Skeletal muscle satellite cell (primary cell): ENCODE measurements around the gene RIC8B.

ENCODE experiments used
- H3K27me3 ChIP-seq: 2 replicates; pipeline ENCODE4 v1.7.0; 2013; ENCODE audit warnings: low read length; ENCODE audit not compliant: control insufficient read depth, insufficient read depth
- H3K36me3 ChIP-seq: 2 replicates; pipeline ENCODE4 v1.7.0; 2013; ENCODE audit warnings: mild to moderate bottlenecking, control low read depth, low read length; ENCODE audit not compliant: insufficient read depth
- H3K4me1 ChIP-seq: 2 replicates; pipeline ENCODE4 v1.7.0; 2013; ENCODE audit warnings: low read length; ENCODE audit not compliant: control insufficient read depth, insufficient read depth
- H3K4me2 ChIP-seq: 2 replicates; pipeline ENCODE4 v1.7.0; 2013; ENCODE audit warnings: mild to moderate bottlenecking, low read length
- H3K4me3 ChIP-seq: 2 replicates; pipeline ENCODE4 v1.7.0; 2013; ENCODE audit warnings: low read length
- H3K9ac ChIP-seq: 2 replicates; pipeline ENCODE4 v1.7.0; 2013; ENCODE audit warnings: mild to moderate bottlenecking, low read depth, low read length, moderate library complexity
- H3K9me3 ChIP-seq: replicated peaks from 2 replicates; pipeline ENCODE4 v1.7.0; 2013; ENCODE audit warnings: mild to moderate bottlenecking, control low read depth, low read length

RIC8B gene

DNA sequence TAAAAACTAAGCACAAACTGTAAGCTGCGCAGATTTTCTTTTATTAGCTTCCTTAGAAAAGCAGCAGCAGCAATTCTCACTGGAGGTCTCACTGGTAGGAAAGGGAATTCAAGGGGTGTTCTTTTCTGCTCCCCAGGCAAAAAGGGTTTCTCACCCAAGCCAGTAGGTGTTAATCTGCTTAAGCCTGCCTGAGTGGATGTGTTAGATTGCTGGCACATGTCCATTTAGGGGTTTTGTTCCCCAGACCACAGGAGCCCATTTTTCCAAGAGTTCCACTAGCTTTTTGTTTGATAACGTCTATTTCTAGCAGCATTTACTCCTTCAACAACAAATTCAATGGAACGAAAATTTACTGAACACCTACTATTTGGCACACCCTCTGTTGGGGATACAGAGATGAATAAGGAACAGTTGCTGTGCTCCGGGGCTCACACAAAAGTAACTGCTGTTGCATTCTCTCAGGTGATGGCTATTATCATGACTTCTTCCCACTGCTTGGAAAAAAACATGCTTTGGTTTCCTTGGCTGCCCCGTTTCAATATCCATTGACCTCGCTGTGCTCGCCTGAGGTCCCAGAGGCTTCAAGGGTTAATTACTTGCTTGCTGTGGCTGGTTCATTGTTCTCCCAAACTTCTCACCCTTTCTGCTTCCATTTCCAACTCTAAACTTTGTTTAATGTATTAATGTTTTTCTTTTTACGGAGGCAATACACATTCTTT lies 31.1 kb upstream of the RIC8B start:
- H3K9me3 ChIP-seq, result no peaks in the 10 kb centered on the region
- H3K4me1 ChIP-seq, result no peaks in the 10 kb centered on the region
- H3K27me3 ChIP-seq, result no peaks in the 10 kb centered on the region
- no peaks in the 10 kb centered on the region for H3K36me3 ChIP-seq
- H3K9ac ChIP-seq, result no peak overlapping the region
- H3K4me2 ChIP-seq, result no peak overlapping the region
- no peak overlapping the region for H3K4me3 ChIP-seq

DNA sequence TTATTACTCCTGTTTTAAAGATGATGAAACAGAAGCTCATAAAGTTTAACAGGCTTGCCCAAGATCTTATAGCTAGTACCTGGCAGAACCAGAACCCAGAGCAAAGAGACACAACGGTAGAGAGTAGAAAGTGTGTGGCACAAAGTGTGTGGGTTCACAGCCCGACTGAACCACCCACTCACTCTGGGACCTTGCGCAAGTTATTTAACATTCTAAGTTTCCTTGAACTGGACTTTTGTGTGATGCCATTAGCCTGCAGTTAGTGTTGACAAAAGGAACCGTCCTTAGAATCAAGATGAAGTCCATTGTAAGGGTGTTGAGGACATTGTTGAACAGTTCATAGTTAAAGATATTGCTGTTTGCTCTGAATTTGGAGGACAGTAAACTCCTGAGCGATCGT lies 29.9 kb upstream of the RIC8B start:
- no peak overlapping the region for H3K4me3 ChIP-seq
- no peaks in the 10 kb centered on the region for H3K36me3 ChIP-seq
- H3K9me3 ChIP-seq, result no peaks in the 10 kb centered on the region
- H3K4me2 ChIP-seq, result no peak overlapping the region
- no peaks in the 10 kb centered on the region for H3K27me3 ChIP-seq
- no peak overlapping the region for H3K9ac ChIP-seq
- H3K4me1 ChIP-seq, result no peaks in the 10 kb centered on the region

DNA sequence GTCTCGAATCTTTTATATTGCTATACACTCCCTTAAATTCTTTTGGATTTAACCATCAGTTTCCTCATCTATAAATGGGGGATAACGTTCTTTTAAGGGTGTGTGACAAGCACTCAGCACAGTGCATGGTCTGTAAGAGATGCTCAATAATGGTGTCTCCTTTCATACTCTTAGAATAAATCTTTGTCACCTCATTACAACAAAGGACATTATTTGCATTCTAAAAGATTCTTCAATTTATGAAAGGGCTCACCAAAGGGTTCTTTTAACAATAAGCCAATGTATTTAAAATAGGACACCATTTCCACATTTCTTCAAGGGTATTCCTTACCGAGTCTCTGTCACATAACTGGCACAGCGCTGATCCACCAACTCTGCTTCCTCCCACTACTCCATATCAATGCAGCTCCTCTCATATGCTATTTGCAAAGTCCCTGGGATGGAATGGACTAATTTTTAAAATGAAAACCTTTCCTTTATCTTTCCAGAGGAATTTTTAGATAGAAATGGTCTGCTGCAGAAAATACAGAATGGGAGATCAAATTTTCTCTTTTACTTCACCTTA lies 29.2 kb upstream of the RIC8B start:
- Histone ChIP-seq H3K4me1 (no peaks in the 10 kb centered on the region), H3K36me3 (no peaks in the 10 kb centered on the region), H3K4me3 (no peak overlapping the region), H3K4me2 (no peak overlapping the region), H3K27me3 (no peaks in the 10 kb centered on the region), H3K9ac (no peak overlapping the region), H3K9me3 (no peaks in the 10 kb centered on the region)

DNA sequence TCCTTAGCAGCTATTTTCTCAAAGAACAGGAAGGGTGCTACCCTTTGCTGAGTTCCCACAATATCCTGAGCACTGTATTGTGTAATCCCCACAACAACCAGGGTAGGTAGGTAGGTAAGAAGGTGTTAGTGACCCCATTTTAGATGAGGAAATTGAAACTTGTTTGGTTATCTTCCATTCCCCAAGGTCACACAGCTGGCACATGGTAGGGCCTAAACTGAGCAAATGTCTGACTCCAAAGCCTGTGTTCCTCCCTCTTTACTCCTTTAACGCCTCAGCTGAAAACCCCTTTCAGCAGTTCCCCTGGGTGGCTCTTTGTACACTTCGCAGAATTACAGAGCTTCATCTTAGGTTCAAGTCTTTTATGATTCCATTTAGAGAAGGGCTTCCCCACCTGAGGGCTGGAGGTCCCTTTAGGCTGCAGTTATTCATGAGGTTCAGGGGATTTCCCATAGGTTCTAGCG lies 26.5 kb upstream of the RIC8B start:
- Histone ChIP-seq H3K9me3 (no peaks in the 10 kb centered on the region), H3K27me3 (no peaks in the 10 kb centered on the region), H3K4me3 (no peak overlapping the region), H3K4me1 (no peaks in the 10 kb centered on the region), H3K9ac (no peak overlapping the region), H3K36me3 (no peaks in the 10 kb centered on the region), H3K4me2 (no peak overlapping the region)

DNA sequence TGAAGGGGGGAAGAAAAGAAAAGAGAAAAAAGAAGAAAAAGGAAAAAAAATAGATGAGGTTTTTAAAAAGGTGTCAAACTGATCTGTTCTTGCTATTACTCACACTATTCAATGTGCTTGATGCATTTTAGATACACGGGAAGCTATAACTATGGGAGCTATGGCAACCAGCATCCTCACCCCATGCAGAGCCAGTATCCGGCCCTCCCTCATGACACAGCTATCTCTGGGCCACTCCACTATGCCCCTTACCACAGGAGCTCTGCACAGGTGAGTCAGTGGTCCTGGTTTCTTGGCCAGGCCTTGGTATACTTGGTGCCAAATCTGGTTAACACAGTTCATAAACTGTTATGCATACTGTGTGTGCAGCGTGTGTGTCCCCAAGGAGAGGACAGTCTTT lies 24.0 kb upstream of the RIC8B start:
- Histone ChIP-seq H3K27me3 (no peaks in the 10 kb centered on the region), H3K4me1 (no peaks in the 10 kb centered on the region), H3K4me3 (no peak overlapping the region), H3K4me2 (no peak overlapping the region), H3K9me3 (no peaks in the 10 kb centered on the region), H3K9ac (no peak overlapping the region), H3K36me3 (no peaks in the 10 kb centered on the region)

DNA sequence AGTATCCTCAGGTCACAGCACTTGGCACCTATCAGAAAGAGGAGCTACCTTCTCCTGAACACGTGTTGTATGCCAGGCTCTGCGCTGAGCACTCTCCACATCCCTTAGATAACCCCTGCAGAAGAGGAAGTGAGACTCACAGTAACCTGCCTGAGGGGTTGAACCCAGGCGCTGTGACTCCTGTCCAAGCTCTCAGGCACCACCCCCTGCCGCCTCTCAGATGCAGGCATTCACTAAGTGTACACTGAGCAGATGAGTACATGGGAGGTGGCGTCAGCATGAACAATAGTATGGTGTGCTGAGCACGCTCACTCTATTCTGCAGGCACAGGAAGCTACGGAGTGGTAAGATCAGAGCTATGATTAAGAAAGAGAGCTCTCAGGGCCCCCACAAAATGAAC lies 21.0 kb upstream of the RIC8B start:
- no peak overlapping the region for H3K4me3 ChIP-seq
- H3K36me3 ChIP-seq, result no peaks in the 10 kb centered on the region
- no peaks in the 10 kb centered on the region for H3K4me1 ChIP-seq
- H3K4me2 ChIP-seq, result no peak overlapping the region
- H3K9me3 ChIP-seq, result no peaks in the 10 kb centered on the region
- no peak overlapping the region for H3K9ac ChIP-seq
- H3K27me3 ChIP-seq, result no peaks in the 10 kb centered on the region

DNA sequence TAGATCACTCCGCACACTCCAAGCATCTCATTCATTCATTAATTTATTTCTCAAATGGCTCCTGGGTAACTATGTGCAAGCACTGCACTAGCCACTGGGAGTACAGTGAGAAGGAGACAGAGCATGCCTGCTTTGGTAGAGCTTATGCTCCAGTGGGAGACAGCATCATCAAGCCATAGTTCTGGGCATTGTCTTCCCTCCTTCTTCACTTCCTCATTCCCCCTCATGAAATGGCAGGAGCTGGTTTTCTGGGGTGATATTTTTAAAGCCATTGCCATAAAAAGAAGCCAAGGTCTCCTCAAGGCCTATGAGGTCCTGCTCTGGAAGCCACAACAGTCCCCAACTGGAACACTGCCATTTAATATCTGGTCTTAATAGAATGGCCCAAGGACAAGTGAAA lies 20.2 kb upstream of the RIC8B start:
- H3K9me3 ChIP-seq, result no peaks in the 10 kb centered on the region
- no peaks in the 10 kb centered on the region for H3K36me3 ChIP-seq
- no peak overlapping the region for H3K9ac ChIP-seq
- no peak overlapping the region for H3K4me3 ChIP-seq
- no peaks in the 10 kb centered on the region for H3K27me3 ChIP-seq
- H3K4me1 ChIP-seq, result no peaks in the 10 kb centered on the region
- H3K4me2 ChIP-seq, result no peak overlapping the region

DNA sequence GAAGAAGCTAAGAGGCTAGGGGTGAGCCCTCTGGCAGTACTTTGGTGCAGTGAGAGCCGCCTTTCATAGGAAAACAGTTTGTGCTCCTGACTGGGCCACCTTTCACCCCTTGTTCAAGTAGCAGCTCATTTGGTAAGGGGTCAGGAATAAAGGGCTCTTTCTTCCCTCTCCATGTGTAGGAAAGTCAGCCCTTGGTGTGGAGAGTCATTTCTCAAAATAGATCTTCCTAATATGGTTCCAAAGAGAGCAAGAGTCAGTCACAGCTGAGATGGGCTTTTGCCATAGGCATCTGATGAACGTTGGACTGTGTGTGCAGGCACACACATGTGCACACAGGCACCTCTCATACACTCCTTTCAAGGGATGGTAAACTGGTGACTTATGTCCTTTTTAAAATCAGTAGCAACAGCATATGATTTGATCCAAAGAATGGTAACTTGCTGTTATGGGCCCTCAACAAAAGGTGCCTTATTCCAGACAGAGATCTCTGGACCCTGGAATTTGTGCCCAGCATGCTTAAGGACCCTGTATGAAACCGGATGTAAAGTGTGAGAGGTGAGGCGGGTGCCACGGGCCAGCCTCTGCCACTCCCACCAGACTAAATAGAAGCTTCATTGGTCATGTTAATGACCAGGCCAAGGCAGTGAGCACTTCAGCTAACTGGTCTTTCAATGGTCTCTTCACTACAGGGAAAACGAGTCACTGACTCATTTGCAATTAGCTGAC lies 16.7 kb upstream of the RIC8B start:
- no peak overlapping the region for H3K4me2 ChIP-seq
- no peak overlapping the region for H3K4me3 ChIP-seq
- no peaks in the 10 kb centered on the region for H3K9me3 ChIP-seq
- H3K9ac ChIP-seq, result no peak overlapping the region
- H3K36me3 ChIP-seq, result no peaks in the 10 kb centered on the region
- no peaks in the 10 kb centered on the region for H3K27me3 ChIP-seq
- no peaks in the 10 kb centered on the region for H3K4me1 ChIP-seq

DNA sequence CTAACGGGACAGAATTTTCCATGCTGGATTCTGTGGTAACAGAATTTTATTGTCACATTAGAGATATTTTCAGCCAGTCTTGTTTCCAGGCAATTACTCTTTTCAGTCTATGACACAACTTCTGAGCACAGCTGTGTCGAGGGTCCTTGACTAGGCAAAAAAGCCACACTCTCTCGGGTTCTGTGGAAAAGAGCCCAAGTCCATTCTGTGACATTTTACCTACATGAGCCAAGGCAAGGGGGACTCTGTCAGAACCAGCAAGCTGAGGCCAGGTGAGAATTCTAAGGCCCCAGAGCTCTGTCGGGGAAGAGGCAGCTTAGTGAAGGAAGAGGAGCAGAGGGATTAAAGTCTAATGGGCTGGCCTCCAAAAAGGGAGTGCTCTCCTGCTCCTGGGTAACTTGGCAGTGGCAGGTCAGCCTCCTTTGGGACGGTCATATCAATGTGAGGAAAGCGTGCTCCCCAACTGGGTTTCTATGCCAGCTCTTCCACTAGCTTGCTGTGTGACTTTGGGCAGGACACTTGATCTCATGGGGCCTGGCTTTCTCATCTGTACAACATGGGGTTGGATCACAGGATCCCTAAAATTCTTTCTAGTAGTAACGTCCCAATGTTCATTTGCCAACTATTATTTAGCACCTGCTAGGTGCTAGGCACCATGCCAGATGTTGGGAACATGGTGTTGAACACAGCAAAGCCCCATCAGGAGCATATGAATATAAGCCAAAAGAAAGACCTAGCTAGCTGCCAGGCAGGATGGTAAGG lies 16.0 kb upstream of the RIC8B start:
- H3K27me3 ChIP-seq, result no peaks in the 10 kb centered on the region
- H3K4me2 ChIP-seq, result no peak overlapping the region
- H3K9me3 ChIP-seq, result no peaks in the 10 kb centered on the region
- H3K9ac ChIP-seq, result no peak overlapping the region
- no peaks in the 10 kb centered on the region for H3K36me3 ChIP-seq
- H3K4me1 ChIP-seq, result no peaks in the 10 kb centered on the region
- no peak overlapping the region for H3K4me3 ChIP-seq

DNA sequence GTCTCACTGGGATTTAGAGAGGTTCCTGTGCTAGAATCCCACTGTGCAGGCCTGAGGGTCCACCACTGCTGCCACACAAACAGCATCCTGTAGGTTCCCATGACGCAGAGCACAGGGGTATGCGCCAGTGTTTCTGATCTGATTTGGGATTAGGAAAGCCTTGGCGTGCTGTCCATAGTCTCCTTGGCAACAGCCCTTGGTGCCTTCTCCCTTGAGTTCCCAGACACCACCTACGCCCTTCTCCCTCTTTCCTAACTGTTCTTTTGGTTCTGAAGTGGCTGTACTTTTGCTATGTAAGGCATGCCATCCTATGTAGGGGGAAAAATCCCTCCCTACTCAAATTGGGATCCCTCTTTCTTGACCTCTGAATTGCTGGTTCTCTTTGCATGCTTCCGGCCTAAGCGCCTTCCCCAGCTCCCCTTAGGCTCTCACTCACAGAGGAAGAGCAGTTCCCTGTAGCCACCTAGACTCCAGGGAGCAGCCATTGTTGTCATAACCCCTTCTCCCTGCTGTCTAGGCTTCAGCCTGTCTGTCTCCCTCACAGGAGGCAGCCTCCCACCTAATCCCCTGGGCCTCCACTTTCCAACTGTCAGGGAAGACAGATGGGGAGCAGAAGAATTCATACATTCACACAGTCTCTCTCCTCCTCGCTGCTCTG lies 14.8 kb upstream of the RIC8B start:
- H3K4me3 ChIP-seq, result no peak overlapping the region
- no peaks in the 10 kb centered on the region for H3K4me1 ChIP-seq

DNA sequence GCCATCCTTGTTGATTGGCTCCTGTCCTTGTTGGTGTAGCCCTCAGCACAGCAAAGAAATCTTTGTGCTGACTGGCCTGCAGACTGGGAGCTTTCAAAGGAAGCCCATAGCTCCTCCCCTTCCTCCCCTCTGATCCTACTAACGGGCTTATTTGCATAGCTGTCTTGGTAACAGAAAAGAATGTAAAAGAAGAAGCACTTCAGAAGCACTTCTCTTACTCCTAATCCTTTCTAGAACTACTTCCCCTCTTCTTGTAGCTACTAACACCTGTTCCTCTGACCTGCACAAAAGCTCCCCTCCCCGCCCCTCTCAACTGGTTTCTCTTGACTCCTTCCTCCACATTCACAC lies 14.3 kb upstream of the RIC8B start:
- no peaks in the 10 kb centered on the region for H3K27me3 ChIP-seq
- no peaks in the 10 kb centered on the region for H3K9me3 ChIP-seq
- no peaks in the 10 kb centered on the region for H3K4me1 ChIP-seq
- no peak overlapping the region for H3K4me2 ChIP-seq
- no peak overlapping the region for H3K4me3 ChIP-seq
- H3K9ac ChIP-seq, result no peak overlapping the region
- no peaks in the 10 kb centered on the region for H3K36me3 ChIP-seq

More for the DNA sequence above, 14.8 kb upstream of the RIC8B start:
- H3K4me2 ChIP-seq, result no peak overlapping the region
- H3K9me3 ChIP-seq, result no peaks in the 10 kb centered on the region
- H3K27me3 ChIP-seq, result no peaks in the 10 kb centered on the region
- no peak overlapping the region for H3K9ac ChIP-seq
- H3K36me3 ChIP-seq, result no peaks in the 10 kb centered on the region
